Colonic mucosa (tissue), 4 donors: Measurements from ENCODE around the gene NCKAP5. TPM values are rescaled to one million over a fixed set of nuclear protein-coding genes. Genes with fewer than 3 reads are reported as not detected.
A peak's percentile ranks its signal among the peaks of the same experiment; 100 is the strongest.

Experiments
- DNase-seq: peaks from one replicate; pipeline ENCODE4 v3.0.0-alpha.2; 2020
- H3K27ac ChIP-seq: fragments of 200-600 bp; one replicate; pipeline ENCODE4 v1.8.0; 2021
- H3K27me3 ChIP-seq: fragments of 200-600 bp; one replicate; pipeline ENCODE4 v1.8.0; 2021
- H3K36me3 ChIP-seq: fragments of 200-600 bp; one replicate; pipeline ENCODE4 v1.8.0; 2021
- H3K4me1 ChIP-seq: fragments of 200-600 bp; one replicate; pipeline ENCODE4 v1.8.0; 2021; ENCODE audit warnings: mild to moderate bottlenecking
- H3K4me3 ChIP-seq: fragments of 200-600 bp; one replicate; pipeline ENCODE4 v1.8.0; 2021
- H3K9ac ChIP-seq, 2 donors: one replicate each; pipeline ENCODE4 v1.7.0; 2013; ENCODE audit warnings: control low read depth in 2 of 2, low read depth in 2 of 2, low read length in 2 of 2
- H3K9me3 ChIP-seq: fragments of 200-600 bp; one replicate; pipeline ENCODE4 v1.8.0; 2021
- CTCF ChIP-seq: fragments of 200-600 bp; IDR thresholded peaks from one replicate; pipeline ENCODE4 v1.8.0; 2022; ENCODE audit warnings: antibody characterized with exemption, mild to moderate bottlenecking
- intact Hi-C: fragments of 100-400 bp; cut with DNase I; formaldehyde crosslinking; loops from one replicate; pipeline ENCODE4 v1.14.1; 2022
- total RNA-seq, 2 donors: library from RNA; stranded (reverse); fragmentation: NEBNext Ultra II Directional in 1 of 2; extraction: Animal tissue kit (Norgen Biotek cat#: 25700) in 1 of 2; gene quantifications; one replicate each; pipeline ENCODE4 v1.2.1, GENCODE V29; 2021
- donor health status: healthy.
- donor health status: DM: no; HTN: no; CAD: no.
- donor health status: DM: no; HTN: no; CAD: no.

The NCKAP5 gene
- total RNA-seq, 2 donors from 2014 or later = 2.9 to 3.7 TPM

- no peak for TF ChIP-seq CTCF
- Histone ChIP-seq H3K27me3 (no peaks in the 10 kb centered on the region), H3K4me1 (no peaks in the 10 kb centered on the region), H3K36me3 (no peaks in the 10 kb centered on the region), H3K9ac (peak overlapping the region in 1 of 2 donors; percentile 27), H3K27ac (peak overlapping the region; percentile 29), H3K4me3 (no peak overlapping the region), H3K9me3 (no peaks in the 10 kb centered on the region)
- intact Hi-C loops = no loop called here
- DNase-seq = peak; percentile 42
Observed at GRCh38 chr2:133498662-133499585, 69.3 kb downstream of the NCKAP5 start.

DNA sequence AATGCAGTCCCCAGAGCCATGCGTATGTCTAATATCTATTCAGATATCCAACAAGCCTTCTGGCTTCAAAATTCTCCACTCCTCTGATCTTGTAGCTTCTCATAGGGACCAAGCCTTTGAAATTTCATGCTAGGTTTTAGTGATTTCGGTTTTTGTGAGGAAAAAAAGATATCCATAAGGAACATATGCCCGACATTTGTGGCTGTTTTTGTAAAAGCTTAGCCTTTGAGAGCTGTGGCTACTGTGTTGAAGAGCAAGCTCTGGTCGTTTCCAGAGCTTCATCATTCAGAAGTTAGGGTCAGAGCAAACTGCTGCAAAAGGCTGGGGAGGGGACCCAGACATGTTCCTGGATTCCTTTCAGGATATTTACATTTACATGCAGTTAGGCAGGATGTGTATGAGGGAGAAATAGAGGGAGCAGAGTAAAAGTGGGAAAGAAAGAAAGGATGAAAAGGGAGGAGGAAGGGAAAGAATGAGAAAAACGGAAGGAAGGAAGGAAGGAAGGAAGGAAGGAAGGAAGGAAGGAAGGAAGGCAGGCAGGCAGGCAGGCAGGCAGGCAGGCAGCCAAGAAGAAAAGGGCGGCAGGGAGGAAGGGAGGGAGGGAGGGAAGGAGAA is 70.2 kb downstream of the NCKAP5 start:
- H3K4me3 ChIP-seq = no peak overlapping the region
- H3K9me3 ChIP-seq = no peaks in the 10 kb centered on the region
- no peak overlapping the region for H3K27ac ChIP-seq
- TF ChIP-seq CTCF = no peak
- H3K36me3 ChIP-seq = no peaks in the 10 kb centered on the region
- H3K27me3 ChIP-seq = no peaks in the 10 kb centered on the region
- DNase-seq = peak; percentile 38
- H3K9ac ChIP-seq = peak overlapping the region in 1 of 2 donors; percentile 13
- H3K4me1 ChIP-seq = no peaks in the 10 kb centered on the region
- intact Hi-C loops = no loop called here

DNA sequence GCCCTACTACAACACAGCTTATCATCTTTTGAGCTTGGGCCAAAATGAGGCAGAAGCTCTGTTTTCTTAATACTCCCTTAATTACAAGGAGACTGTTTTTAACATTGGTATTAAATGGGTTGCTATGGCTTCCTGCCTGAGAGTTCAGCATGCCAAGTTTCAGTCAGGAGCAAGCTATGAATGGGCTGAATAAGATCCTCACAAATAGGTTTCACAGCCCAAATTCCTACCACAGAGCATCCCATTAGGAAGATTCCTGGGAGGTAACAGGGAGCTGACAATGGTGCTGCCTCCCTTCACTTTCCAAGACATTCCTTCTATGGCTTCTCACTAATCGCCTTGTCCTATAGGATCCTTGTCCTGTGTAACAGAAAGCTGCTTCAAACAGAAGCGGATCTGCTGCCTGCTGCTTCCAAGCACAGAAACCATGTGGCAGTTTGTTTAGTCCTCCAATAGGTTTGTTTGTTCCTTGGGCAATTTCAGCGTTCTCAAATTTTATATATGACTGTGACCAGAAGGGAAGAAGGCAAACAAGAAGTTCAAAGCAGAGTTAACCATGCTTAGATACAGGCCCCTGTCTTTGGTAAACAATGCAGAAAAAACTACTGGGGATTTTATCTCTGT is 70.9 kb downstream of the NCKAP5 start:
- Histone ChIP-seq H3K4me1 (no peaks in the 10 kb centered on the region), H3K4me3 (no peak overlapping the region), H3K36me3 (no peaks in the 10 kb centered on the region), H3K27me3 (no peaks in the 10 kb centered on the region), H3K9ac (peak overlapping the region in 1 of 2 donors; percentile 13), H3K9me3 (no peaks in the 10 kb centered on the region), H3K27ac (no peak overlapping the region)
- no peak for TF ChIP-seq CTCF
- DNase-seq = no peak
- intact Hi-C loops = no loop called here

DNA sequence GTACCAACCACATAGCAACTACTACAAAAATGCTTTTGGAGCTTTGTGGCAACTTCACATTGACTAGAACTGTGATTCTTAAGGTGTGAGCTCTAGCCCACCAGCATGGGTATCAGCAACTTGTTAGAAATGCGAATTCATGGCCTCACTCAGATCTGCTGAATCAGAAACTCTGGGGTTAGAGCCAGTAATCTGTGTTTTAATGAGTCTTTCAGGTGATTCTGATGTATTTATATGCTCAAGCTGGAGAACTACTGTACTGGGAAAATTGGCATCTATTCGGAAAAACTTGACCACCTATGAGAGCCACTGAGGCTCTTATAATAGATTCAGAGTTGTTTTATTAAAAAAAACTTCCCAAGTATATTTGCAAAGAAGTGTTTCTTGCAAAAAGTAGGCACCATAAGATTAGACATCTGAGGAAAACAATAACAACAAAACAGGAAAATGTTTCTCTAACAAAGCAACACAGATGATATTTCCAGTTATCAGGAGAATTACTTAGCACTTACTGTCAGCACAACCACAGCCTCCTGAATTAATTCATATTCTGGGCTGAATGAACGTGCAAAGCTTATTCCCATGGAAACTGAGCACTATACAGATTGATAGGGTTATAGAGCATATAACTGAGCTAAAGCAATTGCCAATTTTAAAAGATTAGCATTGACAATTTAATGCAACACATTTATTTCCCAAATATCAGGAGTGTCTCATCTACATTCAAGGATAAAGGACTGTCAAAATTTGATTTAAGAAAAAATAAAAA is 71.6 kb downstream of the NCKAP5 start:
- H3K4me1 ChIP-seq = no peaks in the 10 kb centered on the region
- TF ChIP-seq CTCF = no peak
- no peak overlapping the region for H3K9ac ChIP-seq
- no peaks in the 10 kb centered on the region for H3K27me3 ChIP-seq
- DNase-seq = no peak
- no peaks in the 10 kb centered on the region for H3K36me3 ChIP-seq
- intact Hi-C loops = no loop called here
- H3K4me3 ChIP-seq = no peak overlapping the region
- H3K27ac ChIP-seq = no peak overlapping the region
- H3K9me3 ChIP-seq = no peaks in the 10 kb centered on the region

DNA sequence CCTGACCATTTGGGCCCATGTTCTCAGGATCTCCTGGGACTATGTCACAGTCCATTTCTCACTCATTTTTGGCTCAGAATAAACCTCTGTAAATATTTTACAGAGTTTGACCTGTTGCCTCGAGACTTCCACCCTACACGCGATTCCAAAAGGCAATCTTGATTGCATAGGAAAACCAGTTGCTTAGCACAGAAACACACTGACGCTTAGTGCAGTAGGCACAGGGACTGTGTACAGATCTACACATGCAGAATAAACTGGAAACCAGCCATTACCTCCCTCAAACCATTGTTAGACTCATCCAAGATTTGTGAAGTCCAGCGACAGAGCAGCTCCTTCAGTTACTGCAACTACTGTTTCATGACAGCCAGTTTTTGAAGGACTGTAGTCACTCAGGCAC is 73.0 kb downstream of the NCKAP5 start:
- no peak for TF ChIP-seq CTCF
- Histone ChIP-seq H3K4me1 (no peaks in the 10 kb centered on the region), H3K9ac (no peak overlapping the region), H3K27ac (no peak overlapping the region), H3K27me3 (no peaks in the 10 kb centered on the region), H3K36me3 (no peaks in the 10 kb centered on the region), H3K9me3 (no peaks in the 10 kb centered on the region), H3K4me3 (no peak overlapping the region)
- DNase-seq = no peak
- intact Hi-C loops = no loop called here
